ENCODE measurements around the gene CRIM1. TPM values are rescaled to one million over a fixed set of nuclear protein-coding genes. Genes with fewer than 3 reads are reported as not detected.

The CRIM1 gene
- total and polyA plus RNA-seq, 2 of the 8 experiments (the other 6 are each of a cell fraction or from before 2014, with no cell fraction given), result 9.4 to 28.4 TPM

DNA sequence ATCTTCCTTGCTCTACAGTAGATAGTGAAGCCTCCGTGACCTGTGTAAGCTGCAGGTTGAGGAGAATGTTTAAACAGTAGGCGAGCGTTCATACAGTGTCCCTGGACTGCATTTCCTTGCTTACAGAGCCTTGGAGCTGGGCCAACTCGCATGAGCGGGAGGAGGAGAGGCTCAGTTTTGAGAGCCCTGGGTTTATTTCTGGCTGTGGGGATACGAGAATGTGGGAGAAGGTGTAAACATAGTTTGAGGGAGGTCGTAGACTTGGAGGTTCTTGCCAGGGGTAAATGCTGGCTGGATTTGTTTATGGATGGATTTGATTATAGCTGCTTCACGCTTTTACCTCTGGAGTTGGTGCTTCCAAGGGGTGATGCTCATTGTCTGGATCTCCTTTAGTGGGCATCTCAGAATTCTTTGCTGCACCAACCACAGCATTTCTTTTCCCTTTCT lies 20.8 kb downstream of the CRIM1 start:
- peaks cover 5% of the 10 kb centered on the region; the same call in 1 of the 2 replicates for H3K23me2 ChIP-seq (ENCODE audit: low read depth, low read length)
- H2BK15ac ChIP-seq (ENCODE audit: low read length), result no peak overlapping the region
- H3K27ac ChIP-seq (ENCODE audit: low read depth, low read length), result no peak overlapping the region
- H2BK20ac ChIP-seq (ENCODE audit: low read length), result peak overlapping the region; percentile 93; the same call in 1 of the 2 replicates
- 32% methylated on average over 8 of the region's 8 CpGs; no CpG with 5 or more reads in 1 of the 2 experiments for WGBS, 2 experiments (ENCODE audit: extremely low coverage in 1 of 2, insufficient coverage in 1 of 2, insufficient read length in 1 of 2, insufficient replicate concordance in 2 of 2, low coverage in 1 of 2, low lambda C conversion rate in 2 of 2, missing lambda C conversion rate in 1 of 2)
- no peak overlapping the region for H3K4ac ChIP-seq (replicated peaks; ENCODE audit: insufficient read length, low read depth, low read length)
- CTCF ChIA-PET (ENCODE audit: partially characterized antibody), result interaction anchor here (0.6 to 1.9 kb wide), 14 partner anchors 8 to 84 kb away, joined by 3 to 14 read pairs (median 4); no protein-coding TSS in a partner anchor
- no peaks in the 10 kb centered on the region for H3K36me3 ChIP-seq (ENCODE audit: control insufficient read depth in 2 of 4, insufficient read depth in 4 of 4, low read length in 3 of 4)
- H4K91ac ChIP-seq (replicated peaks; ENCODE audit: insufficient read length, low read length), result no peak overlapping the region
- H3K79me2 ChIP-seq (ENCODE audit: control insufficient read depth in 1 of 2, insufficient read depth in 2 of 2, low read length in 2 of 2), result peaks cover 24 to 96% of the 10 kb centered on the region in 2 experiments
- no peak overlapping the region for H3K18ac ChIP-seq (ENCODE audit: extremely low read depth, low read length)
- H3K9ac ChIP-seq (replicated peaks in 1 of 4; ENCODE audit: extremely low read depth in 1 of 4, low read depth in 3 of 4, low read length in 3 of 4), result peak overlapping the region in 1 of 4 experiments; percentile 61; a peak in 1 of 7 replicates
- H2BK120ac ChIP-seq (replicated peaks; ENCODE audit: low read depth, low read length), result no peak overlapping the region
- no peak overlapping the region for H3K14ac ChIP-seq (ENCODE audit: insufficient read length)
- H4K5ac ChIP-seq (ENCODE audit: insufficient read length, low read depth, low read length), result no peak overlapping the region
- H4K20me1 ChIP-seq (replicated peaks in 1 of 2; ENCODE audit: control insufficient read depth in 1 of 2, insufficient read depth in 2 of 2, low read length in 2 of 2), result peaks cover 0 to 8% of the 10 kb centered on the region in 2 experiments
- H2AFZ ChIP-seq (ENCODE audit: low read length), result no peak overlapping the region
- H3K79me1 ChIP-seq (ENCODE audit: low read depth, low read length), result peaks cover 5% of the 10 kb centered on the region
- no peak overlapping the region for H3K56ac ChIP-seq (replicated peaks; ENCODE audit: insufficient read length, low read depth, low read length)
- peak overlapping the region; percentile 54 to 77 for H3K4me2 ChIP-seq (ENCODE audit: insufficient read depth in 1 of 2, low read depth in 2 of 2, low read length in 2 of 2)
- POLR2A ChIA-PET (ENCODE audit: partially characterized antibody), result interaction anchor here (0.7 to 1.5 kb wide), 7 partner anchors 9 to 45 kb away, joined by 3 to 6 read pairs (median 3); no protein-coding TSS in a partner anchor
- no peak overlapping the region for H2AK5ac ChIP-seq (ENCODE audit: low read depth, low read length)
- FAIRE-seq, result no peak
- no peaks in the 10 kb centered on the region for H3K27me3 ChIP-seq (replicated peaks in 1 of 4; ENCODE audit: control insufficient read depth in 3 of 4, extremely low read depth in 1 of 4, insufficient read depth in 3 of 4, low read length in 3 of 4)
- H2BK12ac ChIP-seq (ENCODE audit: low read depth, low read length), result peak overlapping the region; percentile 62
- DNase-seq (ENCODE audit: low read depth in 1 of 2, low spot score in 2 of 2), result no peak
- H3K4me1 ChIP-seq (replicated peaks in 1 of 4; ENCODE audit: control insufficient read depth in 3 of 4, insufficient read depth in 4 of 4, low read length in 3 of 4), result peaks cover 7 to 37% (median 35%) of the 10 kb centered on the region in 4 experiments
- H3K9me3 ChIP-seq (ENCODE audit: insufficient read depth in 2 of 2, low read depth in 1 of 2, low read length in 1 of 2), result no peaks in the 10 kb centered on the region
- H3K4me3 ChIP-seq (ENCODE audit: extremely low read depth in 1 of 4, insufficient read depth in 2 of 4, low read depth in 3 of 4, low read length in 4 of 4), result peak overlapping the region in 2 of 4 experiments; percentile 11 to 14; a peak in 5 of 8 replicates
- H2BK5ac ChIP-seq (ENCODE audit: low read depth, low read length), result peak overlapping the region; percentile 86
- no peak overlapping the region for H3K23ac ChIP-seq (ENCODE audit: insufficient read length)
- H4K8ac ChIP-seq (ENCODE audit: extremely low read depth, insufficient read depth, low read length), result no peak overlapping the region
- TF ChIP-seq POLR2AphosphoS5 (IDR thresholded peaks at IDR 0.05; ENCODE audit: low read depth, low read length) (no peak), CBX5 (IDR thresholded peaks at IDR 0.05; ENCODE audit: low read depth, low read length) (no peak), FOSL1 (IDR thresholded peaks at IDR 0.05; ENCODE audit: insufficient read depth, low read depth, low read length) (no peak)
- TF ChIP-seq, protein P1, sequence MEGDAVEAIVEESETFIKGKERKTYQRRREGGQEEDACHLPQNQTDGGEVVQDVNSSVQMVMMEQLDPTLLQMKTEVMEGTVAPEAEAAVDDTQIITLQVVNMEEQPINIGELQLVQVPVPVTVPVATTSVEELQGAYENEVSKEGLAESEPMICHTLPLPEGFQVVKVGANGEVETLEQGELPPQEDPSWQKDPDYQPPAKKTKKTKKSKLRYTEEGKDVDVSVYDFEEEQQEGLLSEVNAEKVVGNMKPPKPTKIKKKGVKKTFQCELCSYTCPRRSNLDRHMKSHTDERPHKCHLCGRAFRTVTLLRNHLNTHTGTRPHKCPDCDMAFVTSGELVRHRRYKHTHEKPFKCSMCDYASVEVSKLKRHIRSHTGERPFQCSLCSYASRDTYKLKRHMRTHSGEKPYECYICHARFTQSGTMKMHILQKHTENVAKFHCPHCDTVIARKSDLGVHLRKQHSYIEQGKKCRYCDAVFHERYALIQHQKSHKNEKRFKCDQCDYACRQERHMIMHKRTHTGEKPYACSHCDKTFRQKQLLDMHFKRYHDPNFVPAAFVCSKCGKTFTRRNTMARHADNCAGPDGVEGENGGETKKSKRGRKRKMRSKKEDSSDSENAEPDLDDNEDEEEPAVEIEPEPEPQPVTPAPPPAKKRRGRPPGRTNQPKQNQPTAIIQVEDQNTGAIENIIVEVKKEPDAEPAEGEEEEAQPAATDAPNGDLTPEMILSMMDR (IDR thresholded peaks at IDR 0.05; ENCODE audit: control extremely low read depth in 1 of 3, insufficient read depth in 1 of 3, low read depth in 1 of 3, low read length in 3 of 3), result no peak
